HG02759 (cell line): Measurements from ENCODE around the gene MRTFB.

ENCODE experiments used
- ATAC-seq: cut with Tn5 transposase; IDR thresholded peaks from one replicate; pipeline ENCODE4 v1.9.1; 2021; ENCODE audit warnings: mild to moderate bottlenecking, moderate library complexity; ENCODE audit not compliant: unreplicated experiment

The MRTFB gene

GRCh38 chr16:14063618-14064581 is 7.2 kb upstream of the MRTFB start:
- ATAC-seq = no peak

GRCh38 chr16:14069818-14070217 is 1.3 kb upstream of the MRTFB start:
- ATAC-seq = no peak

GRCh38 chr16:14070555-14070876 is 603 bp upstream of the MRTFB start:
- no peak for ATAC-seq

GRCh38 chr16:14071576-14072271 is 605 bp downstream of the MRTFB start:
- ATAC-seq = peak; percentile 60

- ATAC-seq = no peak
Measured at GRCh38 chr16:14072360-14072759, 1.2 kb downstream of the MRTFB start.

- no peak for ATAC-seq
Measured at GRCh38 chr16:14074544-14074943, 3.4 kb downstream of the MRTFB start.

GRCh38 chr16:14077918-14078317 is 6.8 kb downstream of the MRTFB start:
- ATAC-seq = no peak

GRCh38 chr16:14086477-14086876 is 15.4 kb downstream of the MRTFB start:
- ATAC-seq = no peak

GRCh38 chr16:14087181-14087580 is 16.1 kb downstream of the MRTFB start:
- ATAC-seq = no peak

GRCh38 chr16:14087590-14088154 is 16.6 kb downstream of the MRTFB start:
- ATAC-seq = no peak

GRCh38 chr16:14088155-14088753 is 17.1 kb downstream of the MRTFB start:
- no peak for ATAC-seq

GRCh38 chr16:14089283-14089823 is 18.2 kb downstream of the MRTFB start:
- no peak for ATAC-seq

- ATAC-seq = no peak
Measured at GRCh38 chr16:14092561-14092960, 21.4 kb downstream of the MRTFB start.

- no peak for ATAC-seq
Measured at GRCh38 chr16:14095883-14096551, 24.9 kb downstream of the MRTFB start.

GRCh38 chr16:14097182-14097959 is 26.3 kb downstream of the MRTFB start:
- no peak for ATAC-seq

- no peak for ATAC-seq
Measured at GRCh38 chr16:14098081-14098480, 27.0 kb downstream of the MRTFB start.

GRCh38 chr16:14100825-14101224 is 29.7 kb downstream of the MRTFB start:
- ATAC-seq = no peak

- no peak for ATAC-seq
Measured at GRCh38 chr16:14101415-14101814, 30.3 kb downstream of the MRTFB start.

GRCh38 chr16:14102925-14103720 is 32.0 kb downstream of the MRTFB start:
- ATAC-seq = no peak
